GM19395 (cell line): ENCODE results near the gene ZBP1.

Experiments used
- ATAC-seq: cut with Tn5 transposase; IDR thresholded peaks from one replicate; pipeline ENCODE4 v1.9.1; 2021; ENCODE audit warnings: mild to moderate bottlenecking, moderate library complexity; ENCODE audit not compliant: unreplicated experiment

ZBP1 gene

GRCh38 chr20:57601737-57602136, 18.5 kb downstream of the ZBP1 start:
- ATAC-seq: no peak

DNA sequence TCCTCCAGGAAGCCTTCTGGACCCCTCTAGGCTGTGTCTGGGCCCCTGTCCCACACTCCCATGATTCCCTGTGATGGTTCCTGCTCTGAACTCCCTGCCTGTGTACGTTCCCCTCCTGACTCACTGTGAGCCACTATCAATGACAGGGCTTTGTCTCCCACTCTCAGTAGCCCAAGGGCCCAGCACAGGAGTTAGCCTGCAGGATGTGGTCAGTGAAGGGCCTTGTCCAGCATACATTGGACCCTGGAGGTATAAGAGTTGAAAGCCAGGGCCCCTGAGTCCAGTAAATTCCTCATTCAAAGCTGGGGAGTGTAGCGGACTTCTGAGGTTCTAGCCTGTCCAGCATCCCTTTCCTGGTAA, 19.0 kb downstream of the ZBP1 start:
- no peak for ATAC-seq

DNA sequence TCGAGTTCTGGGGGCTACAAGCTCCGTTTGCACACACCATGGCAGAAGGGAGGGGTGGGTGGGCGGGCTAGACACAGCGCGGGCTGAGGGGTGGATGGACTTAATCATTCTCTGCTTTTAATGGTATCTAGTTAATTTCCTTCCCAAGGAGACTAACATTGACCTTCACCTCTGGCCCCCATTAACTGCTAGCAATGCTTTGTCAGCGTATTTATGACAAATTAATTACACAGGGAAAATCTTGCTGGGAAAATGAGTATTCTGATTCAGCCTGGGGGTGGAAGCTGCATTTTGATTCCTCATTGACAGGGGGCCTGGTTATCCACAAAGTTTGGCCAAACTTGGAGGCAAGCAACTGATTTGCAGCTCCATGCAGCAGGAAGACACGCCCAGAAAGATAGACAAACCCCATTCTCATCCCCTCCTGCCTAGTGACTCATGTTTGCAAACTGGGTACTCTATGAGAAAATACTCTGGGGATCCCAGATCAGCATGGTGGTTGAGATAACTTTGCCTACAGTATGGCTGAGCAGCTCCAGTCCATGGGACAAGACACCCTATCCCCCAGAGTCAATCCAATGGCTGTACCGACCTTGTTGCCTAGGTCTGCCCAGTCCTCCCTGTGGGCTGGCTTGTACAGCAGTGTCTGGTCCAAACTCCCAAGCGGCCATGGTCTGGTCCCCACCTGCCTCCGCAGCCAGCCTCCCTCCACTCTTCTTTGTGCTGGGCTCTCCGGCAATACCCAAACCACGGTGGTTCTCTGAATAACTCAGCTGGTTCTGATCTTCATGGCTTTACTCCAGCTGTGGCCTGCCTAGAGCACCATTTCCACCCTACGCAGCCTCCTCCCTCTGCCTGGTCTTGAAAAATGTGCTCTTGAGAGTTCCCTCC, 19.7 kb downstream of the ZBP1 start:
- no peak for ATAC-seq

DNA sequence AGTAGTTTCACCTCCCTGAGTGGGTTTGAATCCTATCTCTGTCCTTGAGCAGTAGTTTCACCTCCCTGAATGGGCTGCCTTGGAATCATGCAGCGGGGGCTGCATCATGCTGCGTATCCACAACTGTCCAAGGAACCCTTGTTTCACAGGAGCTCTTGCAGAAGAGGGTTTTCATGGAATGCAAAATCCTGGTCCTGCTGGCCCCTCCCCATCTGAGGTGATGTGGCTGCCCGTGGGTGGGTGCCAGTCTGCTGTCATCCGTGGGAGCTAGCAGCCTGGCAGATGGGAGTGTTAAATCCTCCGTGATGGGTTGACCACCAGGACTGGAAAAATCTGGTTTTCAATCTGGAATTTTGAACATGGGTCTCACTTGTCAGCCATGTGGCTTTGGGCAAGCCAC, 21.7 kb downstream of the ZBP1 start:
- no peak for ATAC-seq

DNA sequence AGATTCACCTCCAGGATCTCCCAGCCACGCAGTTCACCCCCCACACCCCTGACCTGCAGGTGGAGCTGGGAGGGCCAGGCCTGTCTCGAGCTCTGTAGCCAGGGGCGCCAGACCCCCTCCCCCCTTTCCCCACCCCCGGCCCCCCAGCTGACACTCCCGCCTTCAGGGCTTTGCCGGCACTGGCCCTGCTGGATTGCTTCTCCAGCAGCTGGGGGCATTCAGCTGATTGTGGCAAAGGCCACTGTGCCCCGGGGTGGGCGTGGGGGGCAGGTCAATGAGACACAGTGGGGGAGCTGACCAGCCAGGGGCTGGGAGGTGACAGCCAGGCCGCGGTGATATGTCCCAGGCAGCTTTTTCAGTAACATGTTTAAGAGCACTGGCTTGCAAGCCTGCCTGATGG, 22.2 kb downstream of the ZBP1 start:
- no peak for ATAC-seq

DNA sequence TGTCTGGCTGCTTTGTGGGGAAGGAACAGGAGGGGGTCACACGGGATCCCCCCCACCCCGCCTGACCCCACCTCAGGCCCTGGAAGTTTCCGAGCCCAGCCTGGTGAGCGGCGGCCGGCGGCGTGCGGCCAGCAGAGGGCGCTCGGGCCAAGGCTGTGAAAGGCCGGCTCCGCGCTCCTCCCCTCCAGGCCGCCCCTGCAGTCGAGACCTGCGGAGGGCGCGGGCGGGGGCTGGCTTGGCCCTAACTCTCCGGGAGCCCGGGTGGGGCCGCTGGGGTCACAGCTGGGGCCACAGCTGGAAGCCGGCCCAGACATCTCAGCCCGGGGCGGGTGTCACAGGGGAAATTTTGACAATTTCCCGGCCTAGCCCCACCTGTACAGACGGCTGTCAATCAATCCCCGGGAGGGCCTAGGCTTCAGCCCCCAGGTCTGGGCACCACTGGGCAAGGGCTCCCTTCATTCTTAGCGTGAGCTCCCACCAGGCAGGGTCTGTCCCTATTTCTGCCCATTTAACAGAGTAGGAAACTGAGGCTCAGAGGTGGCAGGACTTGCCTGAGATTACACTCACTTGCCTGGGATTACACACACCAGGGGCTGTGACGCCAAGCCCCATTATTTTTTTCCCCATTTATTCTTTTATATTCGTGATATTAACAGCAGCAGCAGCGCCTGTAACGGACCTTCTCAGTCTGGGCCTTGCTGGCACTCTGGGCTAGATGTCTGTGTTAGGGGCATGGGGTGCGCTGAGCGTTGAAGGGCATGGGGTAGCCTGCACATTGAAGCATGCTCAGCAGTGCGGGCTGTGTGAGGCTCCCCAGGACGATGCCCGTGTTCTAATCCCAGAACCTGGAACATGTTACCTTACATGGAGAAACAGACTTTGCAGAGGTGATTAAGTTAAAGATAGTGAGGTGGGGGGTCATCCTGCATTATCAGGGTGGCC, 23.0 kb downstream of the ZBP1 start:
- no peak for ATAC-seq

- ATAC-seq: no peak
These were observed 23.9 kb downstream of the ZBP1 start for GRCh38 chr20:57596358-57596757.

DNA sequence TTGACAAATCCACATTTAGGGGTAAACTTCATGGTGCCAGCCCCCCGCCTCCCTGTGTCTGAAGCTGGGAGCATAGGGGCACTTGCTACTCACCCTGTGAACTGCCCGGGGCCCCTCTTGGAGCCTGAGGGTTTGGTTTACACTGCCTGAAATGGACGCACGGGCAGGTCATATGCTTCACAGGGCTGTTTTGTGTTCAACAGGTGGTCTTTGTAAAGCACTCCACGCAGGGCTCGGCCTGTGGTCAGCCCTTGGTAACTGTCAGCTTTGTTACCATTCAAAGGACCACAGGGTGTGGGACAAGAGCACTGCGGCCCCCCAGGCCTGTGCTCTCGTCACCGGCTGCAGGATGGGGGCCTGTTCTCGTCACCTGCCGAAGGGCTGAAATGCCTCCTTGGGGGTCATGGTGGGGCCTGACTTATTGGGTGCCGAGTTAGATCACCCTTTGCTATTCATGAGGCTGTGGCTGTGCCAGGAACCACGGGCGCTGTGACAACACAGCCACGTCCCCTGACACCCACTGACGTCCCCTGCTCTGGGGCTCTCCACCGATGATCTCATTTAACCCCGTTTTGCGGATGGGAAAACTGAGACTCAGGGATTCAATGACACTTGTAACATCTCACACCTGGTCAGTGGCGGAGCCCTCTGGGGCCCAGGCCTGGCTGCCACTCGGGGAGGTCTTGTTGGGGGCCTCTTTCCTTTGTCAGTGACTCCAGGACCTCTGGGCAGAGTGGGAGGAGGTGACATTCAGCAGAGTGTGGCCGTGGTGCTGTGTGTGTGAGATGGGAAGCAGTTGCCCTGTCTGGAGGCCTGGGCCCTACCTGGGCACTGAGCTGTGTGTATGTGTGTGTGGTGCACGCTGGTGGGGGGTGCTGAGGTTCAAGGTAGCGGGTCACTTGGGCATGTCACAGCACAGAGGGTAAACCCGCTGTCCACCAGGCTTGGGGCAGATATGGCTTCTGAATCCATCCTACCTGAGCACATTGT, 24.9 kb downstream of the ZBP1 start:
- no peak for ATAC-seq

GRCh38 chr20:57594092-57594951, 25.9 kb downstream of the ZBP1 start:
- ATAC-seq: no peak

GRCh38 chr20:57593134-57593886, 26.9 kb downstream of the ZBP1 start:
- no peak for ATAC-seq

- ATAC-seq: no peak
These were observed 27.7 kb downstream of the ZBP1 start for GRCh38 chr20:57592263-57593092.

DNA sequence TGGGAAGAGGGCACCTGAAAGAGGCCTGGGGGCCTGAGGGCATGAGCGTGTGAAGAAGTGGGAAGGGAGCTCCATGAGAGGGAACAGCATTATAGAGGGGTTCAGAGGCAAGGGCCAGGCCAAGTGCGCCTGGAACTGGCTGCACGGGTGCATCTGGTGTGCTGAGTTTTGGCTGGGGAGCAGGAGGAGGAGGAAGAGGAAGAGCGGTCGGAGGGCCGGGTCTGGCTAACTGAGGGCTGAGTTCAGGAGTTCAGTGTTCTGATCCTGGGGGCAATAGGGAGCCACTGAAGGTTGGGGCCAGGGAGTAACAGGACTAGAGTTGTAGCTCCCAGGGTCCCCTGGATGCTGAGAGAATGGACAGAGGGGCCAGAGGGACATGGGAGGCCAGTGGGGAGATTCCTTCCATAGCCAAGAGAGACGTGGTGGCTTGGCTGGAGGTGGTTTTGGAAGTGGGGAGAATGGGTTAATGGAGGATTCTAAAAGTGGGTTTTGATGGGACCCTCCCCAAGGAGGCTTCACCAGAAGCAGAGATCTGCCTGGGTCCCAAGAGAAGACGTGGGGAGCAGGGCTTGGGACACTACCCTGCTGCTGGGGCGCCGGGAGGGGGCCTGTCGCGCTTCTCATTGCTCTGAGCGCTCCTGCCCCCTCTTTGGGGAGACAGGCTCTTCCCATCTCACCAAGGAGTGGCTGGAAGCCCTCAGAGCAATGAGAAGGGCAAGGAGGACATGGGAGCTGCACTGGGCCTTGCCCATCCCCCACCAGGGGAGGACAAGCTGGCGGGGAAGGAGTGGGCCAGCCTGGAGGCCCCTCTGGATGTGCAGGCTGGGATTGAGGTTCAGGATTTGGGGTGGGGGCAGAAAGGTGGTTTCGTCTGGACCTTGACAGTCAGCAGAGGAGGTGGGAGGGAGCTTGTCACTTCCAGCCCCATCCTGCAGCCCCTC, 28.7 kb downstream of the ZBP1 start:
- ATAC-seq: no peak

DNA sequence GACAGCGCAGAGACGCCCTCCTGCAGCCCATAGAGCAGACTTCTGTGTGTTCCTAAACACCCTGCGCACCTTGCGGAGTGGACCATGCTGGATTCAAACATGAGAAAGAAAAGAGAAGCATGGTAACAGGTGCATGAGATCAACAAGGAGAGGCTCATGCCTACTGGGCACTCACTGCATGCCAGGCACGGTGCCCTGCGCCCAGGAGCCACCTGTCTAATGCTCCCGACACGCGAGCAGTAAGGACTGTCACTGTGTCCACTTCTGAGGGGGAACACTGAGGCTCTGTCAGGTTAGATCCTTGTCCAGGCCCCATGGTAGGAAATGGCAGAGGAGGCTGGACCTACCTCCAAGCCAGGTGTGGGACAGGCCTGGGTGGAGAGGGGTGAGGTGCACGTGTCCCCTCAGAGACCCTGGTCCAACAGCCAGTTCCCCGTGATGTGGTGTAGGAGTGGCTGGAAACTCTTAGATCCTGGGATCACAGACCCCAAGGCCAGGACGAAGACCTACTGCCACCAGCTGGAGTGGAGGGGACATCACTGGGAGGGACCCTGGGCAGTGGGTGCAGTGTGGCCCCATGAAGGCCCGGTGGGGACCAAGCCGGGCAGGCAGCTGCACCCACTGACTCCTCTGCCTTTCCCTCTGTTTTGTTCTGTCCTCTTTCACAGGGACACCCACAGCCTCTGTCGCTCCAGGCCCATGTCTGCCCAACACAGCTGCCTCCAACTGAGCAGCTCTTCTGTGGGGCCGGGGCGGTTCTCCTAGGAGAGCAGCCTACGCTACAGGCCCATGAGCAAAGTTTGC, 29.5 kb downstream of the ZBP1 start:
- no peak for ATAC-seq

- ATAC-seq: no peak
These were observed 30.3 kb downstream of the ZBP1 start for GRCh38 chr20:57589728-57590484.

GRCh38 chr20:57589123-57589727, 31.0 kb downstream of the ZBP1 start:
- no peak for ATAC-seq
